Activated CD4-positive, alpha-beta T cell treated with anti-CD3 and anti-CD28 coated beads for 36 hours (primary cell): Measurements from ENCODE around the gene KDM6A. TPM values are rescaled to one million over a fixed set of nuclear protein-coding genes. Genes with fewer than 3 reads are reported as not detected.

Experiments
- ATAC-seq: fragments of 200-7000 bp; cut with Tn5 transposase; one replicate; pipeline ENCODE4 v1.10.0; 2021; ENCODE audit warnings: mild to moderate bottlenecking, moderate library complexity
- CTCF ChIA-PET: fragments of 350-600 bp; sonication (Branson Sonifier 250); formaldehyde crosslinking; loops from one replicate; lab custom pipeline; 2021; ENCODE audit warnings: antibody characterized with exemption; lab: Charles Lee
- POLR2A ChIA-PET: fragments of 350-600 bp; sonication (Branson Sonifier 250); formaldehyde crosslinking; loops from one replicate; lab custom pipeline; 2021; ENCODE audit warnings: antibody characterized with exemption, inconsistent platforms; lab: Charles Lee
- DNase-seq: peaks from one replicate; pipeline ENCODE4 v3.0.0-alpha.2; 2020
- H3K27ac Mint-ChIP-seq: one replicate; pipeline ENCODE4 v1.8.0; 2021; ENCODE audit warnings: mixed read lengths
- H3K27me3 Mint-ChIP-seq: one replicate; pipeline ENCODE4 v1.8.0; 2021; ENCODE audit warnings: mixed read lengths
- H3K36me3 Mint-ChIP-seq: one replicate; pipeline ENCODE4 v1.8.0; 2021; ENCODE audit warnings: low read depth, mixed read lengths
- H3K4me1 Mint-ChIP-seq: one replicate; pipeline ENCODE4 v1.8.0; 2021; ENCODE audit warnings: mixed read lengths
- H3K4me3 Mint-ChIP-seq: one replicate; pipeline ENCODE4 v1.8.0; 2021; ENCODE audit warnings: mild to moderate bottlenecking, moderate library complexity, mixed read lengths
- H3K9me3 Mint-ChIP-seq: one replicate; pipeline ENCODE4 v1.8.0; 2021; ENCODE audit warnings: low read depth, mixed read lengths
- intact Hi-C, 2 experiments: fragments of 100-400 bp; cut with DNase I in 1 of 2; cut with micrococcal nuclease in 1 of 2; formaldehyde crosslinking; loops; one replicate each; pipeline versions ENCODE4 v1.14.2 to v1.15.1; 2022 to 2024; cut with DNase I, micrococcal nuclease
- total RNA-seq, 2 experiments: library from RNA; stranded (reverse); gene quantifications; one replicate each; pipeline ENCODE4 v1.2.3, GENCODE V29; 2021

Gene KDM6A
- total RNA-seq, 2 experiments from 2014 or later: 18.9 to 24.2 TPM

GRCh38 chrX:45150821-45151220 lies 277.8 kb downstream of the KDM6A start:
- ATAC-seq (no peak), DNase-seq (no peak)
- H3K36me3 Mint-ChIP-seq: no peaks in the 10 kb centered on the region
- no peaks in the 10 kb centered on the region for H3K4me1 Mint-ChIP-seq
- intact Hi-C loops: no loop called here
- H3K27ac Mint-ChIP-seq: no peak overlapping the region
- H3K9me3 Mint-ChIP-seq: no peaks in the 10 kb centered on the region
- ChIA-PET CTCF (no interaction called here), POLR2A (no interaction called here)
- no peaks in the 10 kb centered on the region for H3K27me3 Mint-ChIP-seq
- H3K4me3 Mint-ChIP-seq: no peak overlapping the region

GRCh38 chrX:45154033-45154360 lies 281.0 kb downstream of the KDM6A start:
- H3K4me3 Mint-ChIP-seq: no peak overlapping the region
- H3K27ac Mint-ChIP-seq: no peak overlapping the region
- H3K36me3 Mint-ChIP-seq: no peaks in the 10 kb centered on the region
- ATAC-seq (no peak), DNase-seq (no peak)
- ChIA-PET CTCF (no interaction called here), POLR2A (no interaction called here)
- intact Hi-C loops: no loop called here
- H3K27me3 Mint-ChIP-seq: no peaks in the 10 kb centered on the region
- no peaks in the 10 kb centered on the region for H3K4me1 Mint-ChIP-seq
- H3K9me3 Mint-ChIP-seq: no peaks in the 10 kb centered on the region

- ATAC-seq (no peak), DNase-seq (no peak)
- H3K27me3 Mint-ChIP-seq: no peaks in the 10 kb centered on the region
- H3K4me1 Mint-ChIP-seq: no peaks in the 10 kb centered on the region
- intact Hi-C loops: no loop called here
- H3K36me3 Mint-ChIP-seq: no peaks in the 10 kb centered on the region
- H3K9me3 Mint-ChIP-seq: no peaks in the 10 kb centered on the region
- ChIA-PET POLR2A (no interaction called here), CTCF (no interaction called here)
- H3K4me3 Mint-ChIP-seq: no peak overlapping the region
- no peak overlapping the region for H3K27ac Mint-ChIP-seq
Observed at GRCh38 chrX:45154462-45154861, 281.5 kb downstream of the KDM6A start.

GRCh38 chrX:45157647-45158046 lies 284.7 kb downstream of the KDM6A start:
- Mint-ChIP-seq H3K36me3 (no peaks in the 10 kb centered on the region), H3K9me3 (no peaks in the 10 kb centered on the region), H3K4me1 (no peaks in the 10 kb centered on the region), H3K27ac (no peak overlapping the region), H3K4me3 (no peak overlapping the region), H3K27me3 (no peaks in the 10 kb centered on the region)
- ChIA-PET POLR2A (no interaction called here), CTCF (interaction anchor here (0.6 kb wide), 1 partner anchor 8 kb away, joined by 3 read pairs; no protein-coding TSS in a partner anchor)
- DNase-seq: no peak
- ATAC-seq: no peak
- intact Hi-C loops: no loop called here

Other genes starting within 250 kb of the KDM6A start
- not detected for gene DUSP21, start 29.2 kb upstream of the KDM6A start, total RNA-seq